Loucy (cell line): ENCODE results near the gene AGBL3.

ENCODE experiments used
- EZH2phosphoT487 ChIP-seq: fragments of 200-600 bp; IDR thresholded peaks from 2 replicates; pipeline ENCODE4 v1.6.1; 2018; ENCODE audit warnings: antibody characterized with exemption, mild to moderate bottlenecking, moderate library complexity, borderline replicate concordance
- TF ChIP-seq, protein P1 (sequence below): fragments of 200-600 bp; sonication (generic); conservative IDR thresholded peaks from 2 replicates; pipeline ENCODE4 v1.5.1; 2014; ENCODE audit warnings: mild to moderate bottlenecking, antibody characterized with exemption, low read length

DNA sequence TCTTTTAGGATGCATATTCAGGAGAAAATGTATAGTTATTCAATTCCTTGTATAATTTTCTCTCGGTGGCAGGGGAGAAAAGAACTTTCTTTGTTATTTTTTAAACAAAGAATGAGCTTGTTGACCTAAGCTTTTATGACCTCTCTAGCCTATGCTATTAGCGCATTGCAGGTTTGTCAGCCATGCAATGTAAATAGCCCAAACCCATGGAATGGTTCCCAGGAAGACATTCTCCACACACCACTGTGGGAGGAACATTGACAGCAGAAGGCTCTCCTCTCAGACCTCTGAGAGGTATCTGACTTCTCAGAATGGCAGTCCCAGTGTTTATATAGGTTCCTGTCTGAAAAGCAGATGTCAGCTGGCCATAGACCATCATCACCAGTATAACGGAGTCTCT is 19.6 kb upstream of the AGBL3 start:
- TF ChIP-seq, protein P1, sequence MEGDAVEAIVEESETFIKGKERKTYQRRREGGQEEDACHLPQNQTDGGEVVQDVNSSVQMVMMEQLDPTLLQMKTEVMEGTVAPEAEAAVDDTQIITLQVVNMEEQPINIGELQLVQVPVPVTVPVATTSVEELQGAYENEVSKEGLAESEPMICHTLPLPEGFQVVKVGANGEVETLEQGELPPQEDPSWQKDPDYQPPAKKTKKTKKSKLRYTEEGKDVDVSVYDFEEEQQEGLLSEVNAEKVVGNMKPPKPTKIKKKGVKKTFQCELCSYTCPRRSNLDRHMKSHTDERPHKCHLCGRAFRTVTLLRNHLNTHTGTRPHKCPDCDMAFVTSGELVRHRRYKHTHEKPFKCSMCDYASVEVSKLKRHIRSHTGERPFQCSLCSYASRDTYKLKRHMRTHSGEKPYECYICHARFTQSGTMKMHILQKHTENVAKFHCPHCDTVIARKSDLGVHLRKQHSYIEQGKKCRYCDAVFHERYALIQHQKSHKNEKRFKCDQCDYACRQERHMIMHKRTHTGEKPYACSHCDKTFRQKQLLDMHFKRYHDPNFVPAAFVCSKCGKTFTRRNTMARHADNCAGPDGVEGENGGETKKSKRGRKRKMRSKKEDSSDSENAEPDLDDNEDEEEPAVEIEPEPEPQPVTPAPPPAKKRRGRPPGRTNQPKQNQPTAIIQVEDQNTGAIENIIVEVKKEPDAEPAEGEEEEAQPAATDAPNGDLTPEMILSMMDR: no peak
- no peak for TF ChIP-seq EZH2phosphoT487
